Measurements from ENCODE around the gene MKNK2.

Gene MKNK2

DNA sequence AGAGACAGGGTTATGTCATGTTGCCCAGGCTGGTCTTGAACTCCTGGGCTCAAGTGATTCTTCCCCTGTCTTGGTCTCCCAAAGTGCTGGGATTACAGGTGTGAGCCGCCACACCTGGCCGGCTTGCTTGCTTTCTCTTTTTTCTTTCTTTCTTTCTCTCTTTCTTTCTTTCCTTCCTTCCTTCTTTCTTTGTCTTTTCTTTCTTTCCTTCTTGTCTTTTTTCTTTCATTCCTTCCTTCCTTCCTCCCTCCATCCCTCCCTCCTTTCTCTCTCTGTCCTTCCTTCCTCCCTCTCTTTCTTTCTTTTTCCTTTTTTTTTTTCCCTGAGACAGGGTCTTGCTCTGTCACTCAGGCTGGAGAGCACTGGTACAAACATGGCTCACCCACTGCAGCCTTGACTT is 28.8 kb downstream of the MKNK2 start:
- H3K27me3 ChIP-seq (ENCODE audit: control insufficient read depth, insufficient read depth, low read length): no peaks in the 10 kb centered on the region
- H3K9me3 ChIP-seq (replicated peaks; ENCODE audit: low read length): no peaks in the 10 kb centered on the region
- peaks cover 6% of the 10 kb centered on the region for H3K4me1 ChIP-seq (ENCODE audit: control insufficient read depth, insufficient read depth, low read length)
- H3K36me3 ChIP-seq (ENCODE audit: insufficient read depth, low read length): no peaks in the 10 kb centered on the region
- H3K4me2 ChIP-seq (ENCODE audit: low read length): no peak overlapping the region
- no peak overlapping the region for H3K4me3 ChIP-seq (ENCODE audit: low read length)
- H3K9ac ChIP-seq (ENCODE audit: low read depth, low read length): no peak overlapping the region

DNA sequence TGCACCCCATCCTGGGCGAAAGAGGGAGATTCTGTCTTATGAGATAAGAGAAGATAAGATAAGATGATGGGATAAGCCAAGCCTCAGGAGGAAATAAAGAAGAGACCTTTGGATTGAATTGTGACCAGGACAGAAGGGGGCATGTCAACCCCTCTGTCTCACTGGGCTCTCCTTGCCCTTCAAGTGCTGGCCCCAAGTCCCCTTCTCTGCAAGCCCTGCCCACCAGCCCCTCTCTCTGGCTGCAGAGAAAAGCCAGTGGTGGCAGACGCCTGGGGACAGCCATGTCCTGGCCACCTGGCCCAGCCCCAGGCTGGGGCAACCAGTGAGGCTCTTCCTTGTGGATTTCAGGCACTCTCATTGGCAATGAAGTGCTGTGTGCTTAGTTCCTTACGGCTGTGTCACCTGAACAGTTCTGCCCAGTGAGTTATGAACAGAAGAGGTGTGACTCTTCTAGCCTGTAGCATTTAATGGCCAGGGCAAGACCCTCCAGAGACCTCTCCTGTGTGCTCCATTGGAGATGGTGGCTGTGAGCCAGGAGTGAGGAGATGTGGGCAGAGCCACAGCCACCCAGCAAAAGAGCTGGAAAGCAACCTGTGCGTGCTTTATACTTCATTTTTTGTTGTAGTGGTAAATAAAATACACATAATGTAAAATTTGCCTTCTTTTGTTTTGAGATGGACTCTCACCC is 29.4 kb downstream of the MKNK2 start:
- H3K36me3 ChIP-seq (ENCODE audit: insufficient read depth, low read length): no peaks in the 10 kb centered on the region
- no peaks in the 10 kb centered on the region for H3K27me3 ChIP-seq (ENCODE audit: control insufficient read depth, insufficient read depth, low read length)
- no peak overlapping the region for H3K4me3 ChIP-seq (ENCODE audit: low read length)

DNA sequence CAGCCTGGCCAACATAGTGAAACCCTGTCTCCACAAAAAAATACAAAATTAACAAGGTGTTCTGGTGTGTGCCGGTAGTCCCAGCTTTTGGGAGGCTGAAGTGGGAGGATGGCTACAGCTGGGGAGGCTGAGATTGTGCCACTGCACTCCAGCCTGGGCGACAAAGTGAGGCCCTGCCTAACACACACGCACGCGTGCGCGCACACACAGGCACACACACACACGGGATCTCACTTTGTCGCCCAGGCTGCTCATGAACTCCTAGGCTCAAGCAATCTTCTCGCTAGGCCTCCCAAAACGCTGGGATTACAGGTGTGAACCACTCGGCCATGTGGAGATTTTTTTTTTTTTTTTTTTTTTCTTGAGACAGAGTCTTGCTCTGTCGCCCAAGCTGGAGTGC is 32.3 kb downstream of the MKNK2 start:
- no peaks in the 10 kb centered on the region for H3K36me3 ChIP-seq (ENCODE audit: insufficient read depth, low read length)
- peaks cover 3% of the 10 kb centered on the region for H3K4me1 ChIP-seq (ENCODE audit: control insufficient read depth, insufficient read depth, low read length)
- no peak overlapping the region for H3K4me2 ChIP-seq (ENCODE audit: low read length)
- no peak overlapping the region for H3K9ac ChIP-seq (ENCODE audit: low read depth, low read length)
- no peaks in the 10 kb centered on the region for H3K9me3 ChIP-seq (replicated peaks; ENCODE audit: low read length)
- H3K27me3 ChIP-seq (ENCODE audit: control insufficient read depth, insufficient read depth, low read length): no peaks in the 10 kb centered on the region
- H3K4me3 ChIP-seq (ENCODE audit: low read length): no peak overlapping the region

More for the DNA sequence above, 29.4 kb downstream of the MKNK2 start:
- no peaks in the 10 kb centered on the region for H3K9me3 ChIP-seq (replicated peaks; ENCODE audit: low read length)
- no peak overlapping the region for H3K9ac ChIP-seq (ENCODE audit: low read depth, low read length)
- no peak overlapping the region for H3K4me2 ChIP-seq (ENCODE audit: low read length)
- no peaks in the 10 kb centered on the region for H3K4me1 ChIP-seq (ENCODE audit: control insufficient read depth, insufficient read depth, low read length)

DNA sequence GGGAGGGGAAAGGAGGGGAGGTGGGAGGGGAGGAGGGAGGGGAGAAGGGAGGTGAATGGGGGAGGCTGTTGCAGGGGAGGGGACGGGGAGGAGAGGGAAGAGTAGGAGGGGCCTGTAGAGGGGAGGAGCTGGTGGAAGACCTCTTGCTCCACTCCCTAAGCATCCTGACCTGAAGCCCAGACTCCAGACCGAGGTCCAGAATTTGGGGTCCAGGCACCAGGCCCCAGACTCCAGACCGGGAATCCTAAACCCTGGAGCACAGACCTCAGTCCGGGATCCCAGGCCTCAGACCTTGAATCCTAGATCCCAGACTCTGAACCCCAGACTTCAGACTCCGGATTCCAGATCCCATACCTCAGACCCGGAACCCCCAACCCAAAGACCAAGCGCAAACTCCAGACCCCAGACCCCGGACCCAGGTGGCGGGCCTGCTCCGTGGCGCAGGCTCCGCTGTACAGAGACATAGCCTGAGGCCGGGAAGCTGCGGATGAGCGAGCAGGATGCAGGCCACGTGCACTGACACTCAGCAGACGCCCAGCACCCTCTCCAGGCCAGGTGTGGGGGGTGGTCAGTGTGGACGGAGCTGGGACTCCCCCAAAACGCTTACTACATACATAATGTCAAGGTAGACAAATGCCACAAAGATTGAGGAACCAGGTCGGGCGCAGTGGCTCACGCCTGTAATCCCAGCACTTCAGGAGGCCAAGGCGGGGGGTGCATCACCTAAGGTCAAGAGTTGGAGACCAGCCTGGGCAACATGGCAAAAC is 34.8 kb downstream of the MKNK2 start:
- peaks cover 3% of the 10 kb centered on the region for H3K4me1 ChIP-seq (ENCODE audit: control insufficient read depth, insufficient read depth, low read length)
- no peak overlapping the region for H3K9ac ChIP-seq (ENCODE audit: low read depth, low read length)
- peak overlapping the region; percentile 34 for H3K4me3 ChIP-seq (ENCODE audit: low read length)

DNA sequence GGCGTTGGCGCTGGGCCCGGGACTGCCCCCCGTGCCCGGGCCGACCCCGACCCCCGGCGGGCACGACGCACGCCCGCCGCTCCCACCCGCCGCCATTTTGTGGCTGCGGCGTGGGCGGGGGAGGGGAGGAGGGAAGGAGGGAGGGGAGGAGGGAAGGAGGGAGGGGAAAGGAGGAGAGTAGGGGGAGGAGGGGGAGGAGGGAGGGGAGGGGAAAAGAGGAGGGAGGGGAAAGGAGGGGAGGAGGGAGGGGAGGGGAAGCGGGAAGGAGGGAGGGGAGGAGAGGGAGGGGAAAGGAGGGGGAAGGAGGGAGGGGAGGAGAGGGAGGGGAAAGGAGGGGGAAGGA is 35.5 kb downstream of the MKNK2 start, which contains the start of gene BTBD2:
TSS of gene BTBD2 (minus strand) at position 107 of the 343 bp plus-strand sequence. CDS start at position 96, 11 bp downstream.
- H3K4me1 ChIP-seq (ENCODE audit: control insufficient read depth, insufficient read depth, low read length): peaks cover 3% of the 10 kb centered on the region
- H3K4me2 ChIP-seq (ENCODE audit: low read length): peak within 1 kb of the TSS; percentile 91
- no peaks in the 10 kb centered on the region for H3K27me3 ChIP-seq (ENCODE audit: control insufficient read depth, insufficient read depth, low read length)
- H3K9me3 ChIP-seq (replicated peaks; ENCODE audit: low read length): no peaks in the 10 kb centered on the region
- peak within 1 kb of the TSS; percentile 65 for H3K9ac ChIP-seq (ENCODE audit: low read depth, low read length)
- H3K4me3 ChIP-seq (ENCODE audit: low read length): peak within 1 kb of the TSS; percentile 84
- no peaks in the 10 kb centered on the region for H3K36me3 ChIP-seq (ENCODE audit: insufficient read depth, low read length)

More for the DNA sequence above, 34.8 kb downstream of the MKNK2 start:
- peak overlapping the region; percentile 53 for H3K4me2 ChIP-seq (ENCODE audit: low read length)
- H3K27me3 ChIP-seq (ENCODE audit: control insufficient read depth, insufficient read depth, low read length): no peaks in the 10 kb centered on the region
- H3K36me3 ChIP-seq (ENCODE audit: insufficient read depth, low read length): no peaks in the 10 kb centered on the region
- H3K9me3 ChIP-seq (replicated peaks; ENCODE audit: low read length): no peaks in the 10 kb centered on the region

DNA sequence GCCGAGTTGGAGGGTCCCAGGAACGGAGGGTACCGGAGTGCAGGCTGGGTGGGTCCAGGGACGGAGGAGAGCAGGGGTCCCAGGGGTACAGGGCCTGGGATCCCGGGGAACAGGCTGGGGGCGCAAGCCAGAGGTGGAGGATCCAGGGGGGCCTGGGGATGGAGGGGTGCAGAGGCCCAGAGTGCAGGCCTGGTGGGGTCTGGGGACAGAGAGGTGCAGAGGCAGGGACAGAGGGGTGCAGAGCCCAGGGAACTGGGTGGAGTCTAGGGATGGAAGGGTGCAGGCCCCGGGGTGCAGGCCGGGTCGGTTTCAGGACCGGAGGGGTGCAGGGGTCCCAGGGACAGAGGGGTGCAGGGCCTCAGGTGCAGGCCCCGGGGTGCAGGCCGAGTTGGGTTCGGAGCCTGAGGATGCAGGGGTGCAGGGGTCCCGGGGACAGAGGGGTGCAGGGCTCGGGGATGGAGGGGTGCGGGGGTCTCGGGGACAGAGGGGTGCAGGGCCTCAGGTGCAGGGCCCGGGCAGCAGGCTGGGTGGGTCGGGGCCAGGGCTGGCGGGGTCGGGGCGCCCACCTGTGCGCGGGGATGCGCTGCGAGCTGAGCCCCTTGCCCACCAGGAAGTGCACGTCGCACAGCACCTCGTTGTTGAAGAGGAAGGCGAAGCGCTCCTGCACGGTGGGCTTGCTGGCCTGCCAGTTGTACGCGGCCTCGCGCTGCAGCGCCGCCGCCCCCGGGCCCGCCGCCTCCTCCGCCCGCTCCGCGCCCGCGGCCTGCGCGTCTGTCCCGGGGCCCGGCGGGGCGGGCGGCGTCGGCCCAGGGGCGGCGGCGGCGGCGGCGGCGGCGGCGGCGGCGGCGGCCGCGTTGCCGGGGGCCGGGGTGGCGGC is 36.1 kb downstream of the MKNK2 start:
- H3K36me3 ChIP-seq (ENCODE audit: insufficient read depth, low read length): no peaks in the 10 kb centered on the region
- no peaks in the 10 kb centered on the region for H3K9me3 ChIP-seq (replicated peaks; ENCODE audit: low read length)
- peak overlapping the region; percentile 91 for H3K4me2 ChIP-seq (ENCODE audit: low read length)
- peak overlapping the region; percentile 84 for H3K4me3 ChIP-seq (ENCODE audit: low read length)
- peaks cover 3% of the 10 kb centered on the region for H3K4me1 ChIP-seq (ENCODE audit: control insufficient read depth, insufficient read depth, low read length)
- H3K27me3 ChIP-seq (ENCODE audit: control insufficient read depth, insufficient read depth, low read length): no peaks in the 10 kb centered on the region
- peak overlapping the region; percentile 65 for H3K9ac ChIP-seq (ENCODE audit: low read depth, low read length)

DNA sequence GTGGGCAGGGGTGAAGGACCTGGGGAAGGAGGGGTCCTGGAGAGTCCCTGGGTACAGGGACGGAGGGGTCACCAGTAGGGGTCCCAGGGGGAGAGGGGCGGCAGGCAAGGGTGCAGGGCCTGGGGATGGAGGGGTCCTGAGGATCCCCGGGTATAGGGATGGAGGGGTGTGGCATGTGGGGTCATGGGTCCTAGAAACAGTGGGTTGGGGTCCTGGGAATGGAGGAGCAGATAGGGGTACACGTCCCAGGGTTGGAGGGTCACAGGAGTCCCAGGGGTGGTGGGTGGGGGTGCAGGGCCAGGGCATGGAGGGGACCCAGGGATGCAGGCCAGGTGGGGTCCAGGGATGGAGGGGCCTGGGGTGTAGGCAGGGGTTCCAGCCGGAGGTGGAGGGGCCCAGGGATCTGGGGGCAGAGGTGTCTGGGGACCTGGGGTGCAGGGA is 36.9 kb downstream of the MKNK2 start:
- H3K4me3 ChIP-seq (ENCODE audit: low read length): peak overlapping the region; percentile 84
- no peak overlapping the region for H3K9ac ChIP-seq (ENCODE audit: low read depth, low read length)
- no peaks in the 10 kb centered on the region for H3K9me3 ChIP-seq (replicated peaks; ENCODE audit: low read length)
- no peaks in the 10 kb centered on the region for H3K36me3 ChIP-seq (ENCODE audit: insufficient read depth, low read length)
- H3K27me3 ChIP-seq (ENCODE audit: control insufficient read depth, insufficient read depth, low read length): no peaks in the 10 kb centered on the region
- peak overlapping the region; percentile 91 for H3K4me2 ChIP-seq (ENCODE audit: low read length)
- peaks cover 3% of the 10 kb centered on the region for H3K4me1 ChIP-seq (ENCODE audit: control insufficient read depth, insufficient read depth, low read length)

DNA sequence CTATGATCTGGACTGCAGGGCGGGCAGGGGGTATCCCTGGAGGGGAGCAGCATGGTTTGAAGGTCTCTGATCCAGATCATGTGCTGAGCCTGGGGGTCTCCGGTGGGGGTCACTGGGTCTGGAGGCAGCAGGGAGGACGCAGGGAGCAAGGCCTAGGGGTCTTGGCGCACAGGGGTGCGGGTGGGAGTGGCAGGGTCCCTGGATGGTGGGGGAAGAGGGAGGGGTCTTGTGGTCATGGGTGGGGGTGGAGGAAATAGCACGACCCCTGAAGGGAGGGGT is 37.4 kb downstream of the MKNK2 start:
- Histone ChIP-seq H3K4me2 (ENCODE audit: low read length) (peak overlapping the region; percentile 91), H3K4me1 (ENCODE audit: control insufficient read depth, insufficient read depth, low read length) (peaks cover 3% of the 10 kb centered on the region), H3K4me3 (ENCODE audit: low read length) (no peak overlapping the region), H3K9me3 (replicated peaks; ENCODE audit: low read length) (no peaks in the 10 kb centered on the region), H3K27me3 (ENCODE audit: control insufficient read depth, insufficient read depth, low read length) (no peaks in the 10 kb centered on the region), H3K9ac (ENCODE audit: low read depth, low read length) (no peak overlapping the region), H3K36me3 (ENCODE audit: insufficient read depth, low read length) (no peaks in the 10 kb centered on the region)

DNA sequence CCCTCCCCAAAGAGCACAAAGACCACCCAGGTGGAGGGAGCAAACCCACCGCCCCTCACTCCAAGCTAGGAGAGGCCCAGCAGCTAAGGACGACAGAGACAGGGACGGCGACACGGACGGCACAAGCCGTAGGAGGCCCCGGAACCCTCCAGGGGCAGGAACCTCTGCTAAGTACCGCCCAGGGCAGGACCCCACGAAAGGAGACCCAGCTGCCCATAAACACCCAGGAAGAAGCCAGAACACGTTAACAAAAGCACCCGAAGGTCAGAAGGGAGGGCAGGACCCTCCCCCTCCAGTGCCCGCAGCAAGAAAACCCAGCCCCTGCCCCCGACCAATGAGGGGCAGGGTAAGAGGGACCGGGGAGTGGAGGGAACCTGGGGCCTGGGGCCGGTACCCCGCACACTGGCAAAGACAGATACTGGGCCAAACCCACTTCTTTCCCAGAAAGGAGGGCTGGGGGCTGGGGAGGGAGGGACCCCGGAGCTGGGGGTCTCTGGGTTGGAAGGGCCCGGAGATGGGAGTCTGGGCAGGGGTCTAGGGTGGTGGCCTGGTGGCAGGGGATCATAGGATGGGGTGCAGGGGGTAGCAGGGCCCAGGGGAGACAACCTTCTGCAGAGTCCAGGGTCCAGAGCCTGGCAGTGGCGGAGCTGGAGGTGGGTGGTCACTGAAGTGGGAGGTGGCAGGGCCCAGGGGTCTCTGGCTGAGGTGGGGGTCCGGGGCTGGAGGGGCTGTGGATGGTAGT is 37.9 kb downstream of the MKNK2 start:
- Histone ChIP-seq H3K36me3 (ENCODE audit: insufficient read depth, low read length) (no peaks in the 10 kb centered on the region), H3K4me3 (ENCODE audit: low read length) (no peak overlapping the region), H3K9ac (ENCODE audit: low read depth, low read length) (no peak overlapping the region), H3K4me1 (ENCODE audit: control insufficient read depth, insufficient read depth, low read length) (peaks cover 3% of the 10 kb centered on the region), H3K27me3 (ENCODE audit: control insufficient read depth, insufficient read depth, low read length) (no peaks in the 10 kb centered on the region), H3K9me3 (replicated peaks; ENCODE audit: low read length) (no peaks in the 10 kb centered on the region), H3K4me2 (ENCODE audit: low read length) (no peak overlapping the region)

DNA sequence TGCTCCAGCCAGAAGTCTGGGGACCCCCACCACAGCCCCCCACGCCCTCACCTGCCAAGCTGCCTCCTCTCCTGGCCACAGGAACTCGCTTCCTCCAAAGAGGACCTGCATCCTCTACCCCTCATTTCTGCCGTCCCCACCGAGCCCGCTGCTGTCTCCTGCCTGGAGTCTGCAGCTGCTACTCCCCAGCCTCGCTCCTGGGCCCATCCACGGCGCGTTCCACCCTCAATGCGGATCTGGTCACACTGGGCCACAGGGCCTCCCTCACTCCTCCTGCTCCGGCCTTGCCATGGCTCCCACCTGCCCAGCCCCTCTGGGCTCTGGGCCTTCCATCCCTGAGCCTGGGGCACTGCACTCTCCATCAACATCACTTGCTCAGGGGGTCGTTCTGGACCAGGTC is 39.9 kb downstream of the MKNK2 start:
- Histone ChIP-seq H3K36me3 (ENCODE audit: insufficient read depth, low read length) (no peaks in the 10 kb centered on the region), H3K9ac (ENCODE audit: low read depth, low read length) (no peak overlapping the region), H3K4me2 (ENCODE audit: low read length) (no peak overlapping the region), H3K4me1 (ENCODE audit: control insufficient read depth, insufficient read depth, low read length) (peaks cover under 1% of the 10 kb centered on the region), H3K9me3 (replicated peaks; ENCODE audit: low read length) (no peaks in the 10 kb centered on the region), H3K4me3 (ENCODE audit: low read length) (no peak overlapping the region), H3K27me3 (ENCODE audit: control insufficient read depth, insufficient read depth, low read length) (no peaks in the 10 kb centered on the region)

DNA sequence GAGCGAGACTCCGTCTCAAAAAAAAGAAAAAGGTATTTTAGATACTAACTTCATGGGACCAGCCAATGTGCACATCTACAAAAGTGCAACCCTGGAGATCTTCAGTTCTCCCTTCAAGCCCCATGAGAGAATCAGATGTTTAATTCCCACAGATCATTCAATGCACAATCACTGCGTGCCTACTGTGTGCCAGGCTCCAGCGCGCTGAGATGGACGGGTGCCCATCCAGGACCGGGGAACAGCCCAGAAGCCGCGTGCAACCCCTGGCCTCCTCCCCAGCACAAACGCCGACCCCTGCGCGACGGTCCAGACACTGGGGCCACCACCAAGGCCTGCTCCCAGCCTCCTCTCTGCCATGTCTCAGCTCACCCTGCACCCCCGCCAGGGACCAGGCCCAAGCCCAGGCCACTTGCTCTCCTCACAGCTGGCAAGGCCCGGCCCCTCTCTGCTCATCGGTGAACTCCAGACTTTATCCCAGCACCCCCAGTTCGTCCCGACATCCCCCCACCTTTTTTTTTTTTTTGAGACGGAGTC is 40.8 kb downstream of the MKNK2 start:
- no peaks in the 10 kb centered on the region for H3K27me3 ChIP-seq (ENCODE audit: control insufficient read depth, insufficient read depth, low read length)
- H3K4me3 ChIP-seq (ENCODE audit: low read length): no peak overlapping the region
- no peaks in the 10 kb centered on the region for H3K36me3 ChIP-seq (ENCODE audit: insufficient read depth, low read length)
- H3K9ac ChIP-seq (ENCODE audit: low read depth, low read length): no peak overlapping the region
- no peak overlapping the region for H3K4me2 ChIP-seq (ENCODE audit: low read length)
- H3K4me1 ChIP-seq (ENCODE audit: control insufficient read depth, insufficient read depth, low read length): peaks cover 3% of the 10 kb centered on the region
- H3K9me3 ChIP-seq (replicated peaks; ENCODE audit: low read length): no peaks in the 10 kb centered on the region

All from skeletal muscle satellite cell (primary cell).